Tibial nerve (tissue), 4 donors: Measurements from ENCODE around the gene MAPT.

Source experiments
- CTCF ChIP-seq, 5 experiments: fragments of 200-600 bp in 3 of 5; fragments of 450-650 bp in 2 of 5; sonication (generic) in 3 of 5; IDR thresholded peaks; one replicate each; pipeline ENCODE4 v1.5.1; 2016 to 2019; ENCODE audit warnings: antibody characterized with exemption in 5 of 5, mild to moderate bottlenecking in 3 of 5, moderate library complexity in 2 of 5
- EP300 ChIP-seq, 2 donors: sonication (generic); formaldehyde crosslinking; IDR thresholded peaks; one replicate each; pipeline ENCODE4 v1.6.1; 2017; ENCODE audit warnings: antibody characterized with exemption in 2 of 2, mild to moderate bottlenecking in 1 of 2

GRCh38 chr17:45877467-45877866 is 16.9 kb upstream of the MAPT start:
- TF ChIP-seq CTCF (IDR thresholded peaks at IDR 0.05) (no peak), EP300 (IDR thresholded peaks at IDR 0.05) (no peak)
